ENCODE measurements around the gene S100A11. TPM values are rescaled to one million over a fixed set of nuclear protein-coding genes. Genes with fewer than 3 reads are reported as not detected.

Gene S100A11
- total and polyA plus RNA-seq, 4 donors, result 69.4 to 3,092 (median 1,654) TPM

DNA sequence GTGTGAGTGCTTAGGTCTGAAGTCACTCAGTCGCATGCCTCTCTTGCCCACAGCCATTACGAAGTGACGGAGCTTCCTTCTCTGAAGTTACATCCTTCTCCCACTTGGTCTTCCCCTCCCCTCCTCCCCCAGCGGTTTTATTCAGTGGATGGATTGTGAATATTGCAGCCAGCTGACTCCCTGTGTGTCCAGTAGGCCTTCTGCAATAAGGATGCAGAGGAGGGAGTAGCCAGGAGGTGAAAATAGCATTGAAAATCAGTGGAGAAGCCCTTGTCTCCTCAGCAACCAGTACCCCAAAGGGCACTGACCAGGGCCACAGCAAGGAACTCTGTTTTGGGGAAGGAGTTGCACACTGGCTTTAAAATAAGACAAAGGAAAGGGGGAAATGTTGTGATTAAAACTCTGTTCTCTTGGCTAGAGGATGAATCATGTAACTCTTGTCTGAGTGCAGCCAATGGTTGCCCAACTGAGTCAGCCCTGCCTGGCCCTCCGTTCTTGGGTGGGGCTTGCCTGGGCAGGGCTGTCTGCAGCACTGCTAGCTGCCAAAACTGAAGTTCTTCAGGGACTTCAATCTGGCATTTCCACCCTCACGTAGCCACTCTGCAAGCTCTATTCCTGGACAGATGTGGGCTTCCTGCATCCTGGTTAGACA lies 47.5 kb downstream of the S100A11 start:
- no peak for TF ChIP-seq CTCF (IDR thresholded peaks at IDR 0.05; ENCODE audit: control extremely low read depth, extremely low read depth)
- peaks cover 12 to 57% (median 29%) of the 10 kb centered on the region in 5 donors for H3K4me1 ChIP-seq (ENCODE audit: control insufficient read depth in 5 of 5, insufficient read depth in 5 of 5, low read length in 5 of 5)
- DNase-seq, result peak in 1 of 3 donors; percentile 39
- H3K9me3 ChIP-seq (ENCODE audit: control insufficient read depth in 4 of 4, insufficient read depth in 3 of 4, low read length in 3 of 4), result no peaks in the 10 kb centered on the region
- no peak overlapping the region for H3K9ac ChIP-seq (ENCODE audit: insufficient read depth in 1 of 2, low read length in 2 of 2)
- H3K4me3 ChIP-seq, result no peak overlapping the region
- peak; percentile 10 for ATAC-seq (ENCODE audit: insufficient read depth, low FRiP score)
- H3K27ac ChIP-seq (ENCODE audit: low read depth in 1 of 2, low read length in 1 of 2), result peak overlapping the region; percentile 66 to 83
- peaks cover 13 to 17% (median 16%) of the 10 kb centered on the region in 4 donors for H3K36me3 ChIP-seq (ENCODE audit: control insufficient read depth in 4 of 4, insufficient read depth in 4 of 4, low read length in 4 of 4)
- no peaks in the 10 kb centered on the region for H3K27me3 ChIP-seq (ENCODE audit: control insufficient read depth in 3 of 3, insufficient read depth in 3 of 3, low read length in 2 of 3)
- WGBS, 2 donors, result 21% methylated on average over 6 of the region's 6 CpGs

- Histone ChIP-seq H3K4me3 (no peak overlapping the region), H3K9ac (ENCODE audit: insufficient read depth in 1 of 2, low read length in 2 of 2) (peak overlapping the region in 1 of 2 donors; percentile 20), H3K27me3 (ENCODE audit: control insufficient read depth in 3 of 3, insufficient read depth in 3 of 3, low read length in 2 of 3) (no peaks in the 10 kb centered on the region), H3K9me3 (ENCODE audit: control insufficient read depth in 4 of 4, insufficient read depth in 3 of 4, low read length in 3 of 4) (no peaks in the 10 kb centered on the region), H3K27ac (ENCODE audit: low read depth in 1 of 2, low read length in 1 of 2) (peak overlapping the region; percentile 66 to 83), H3K4me1 (ENCODE audit: control insufficient read depth in 5 of 5, insufficient read depth in 5 of 5, low read length in 5 of 5) (peaks cover 12 to 53% (median 29%) of the 10 kb centered on the region in 5 donors), H3K36me3 (ENCODE audit: control insufficient read depth in 4 of 4, insufficient read depth in 4 of 4, low read length in 4 of 4) (peaks cover 20 to 25% (median 22%) of the 10 kb centered on the region in 4 donors)
- 41 to 51% methylated on average over 2 of the region's 2 CpGs for WGBS, 2 donors
- no peak for TF ChIP-seq CTCF (IDR thresholded peaks at IDR 0.05; ENCODE audit: control extremely low read depth, extremely low read depth)
- DNase-seq (peak in 1 of 3 donors; percentile 34), ATAC-seq (ENCODE audit: insufficient read depth, low FRiP score) (no peak)
Measured at GRCh38 chr1:151988405-151988923, 48.3 kb downstream of the S100A11 start.

GRCh38 chr1:151986501-151987190 lies 50.2 kb downstream of the S100A11 start:
- no peak for ATAC-seq (ENCODE audit: insufficient read depth, low FRiP score)
- peaks cover 27 to 39% (median 34%) of the 10 kb centered on the region in 4 donors for H3K36me3 ChIP-seq (ENCODE audit: control insufficient read depth in 4 of 4, insufficient read depth in 4 of 4, low read length in 4 of 4)
- TF ChIP-seq CTCF (IDR thresholded peaks at IDR 0.05; ENCODE audit: control extremely low read depth, extremely low read depth), result no peak

More at GRCh38 chr1:151986501-151987190, 50.2 kb downstream of the S100A11 start:
- no peak overlapping the region for H3K27ac ChIP-seq (ENCODE audit: low read depth in 1 of 2, low read length in 1 of 2)
- no peaks in the 10 kb centered on the region for H3K9me3 ChIP-seq (ENCODE audit: control insufficient read depth in 4 of 4, insufficient read depth in 3 of 4, low read length in 3 of 4)
- no peak overlapping the region for H3K9ac ChIP-seq (ENCODE audit: insufficient read depth in 1 of 2, low read length in 2 of 2)
- no peak for DNase-seq
- H3K4me3 ChIP-seq, result no peak overlapping the region
- 87 to 90% methylated on average over 8 of the region's 8 CpGs for WGBS, 2 donors
- no peaks in the 10 kb centered on the region for H3K27me3 ChIP-seq (ENCODE audit: control insufficient read depth in 3 of 3, insufficient read depth in 3 of 3, low read length in 2 of 3)
- peaks cover 11 to 37% (median 29%) of the 10 kb centered on the region in 5 donors for H3K4me1 ChIP-seq (ENCODE audit: control insufficient read depth in 5 of 5, insufficient read depth in 5 of 5, low read length in 5 of 5)

Data from lung (tissue), 12 donors.